Measurements from ENCODE around the gene ZNF519. TPM values are rescaled to one million over a fixed set of nuclear protein-coding genes. Genes with fewer than 3 reads are reported as not detected.

Gene ZNF519
- total RNA-seq, 1 donor from 2014 or later, result 3.6 TPM

Other genes starting within 250 kb of the ZNF519 start
- gene MC2R, start 216.9 kb downstream of the ZNF519 start, total RNA-seq, result not detected

All from cardiac septum (tissue), 1 donor.